Measurements from ENCODE around the gene MYH7B. TPM values are rescaled to one million over a fixed set of nuclear protein-coding genes. Genes with fewer than 3 reads are reported as not detected.

MYH7B gene
- total RNA-seq, 3 donors from 2014 or later (not counting 1 experiment from before 2014, with no cell fraction given), result 0.18 to 1.0 (median 0.21) TPM

- Histone ChIP-seq H3K9me3 (ENCODE audit: control insufficient read depth, insufficient read depth, low read length) (no peaks in the 10 kb centered on the region), H3K4me1 (ENCODE audit: control insufficient read depth, insufficient read depth, low read length) (no peaks in the 10 kb centered on the region), H3K4me3 (ENCODE audit: low read length) (no peak overlapping the region), H3K36me3 (ENCODE audit: control insufficient read depth, insufficient read depth, low read length) (no peaks in the 10 kb centered on the region), H3K27me3 (ENCODE audit: control insufficient read depth, insufficient read depth, low read length) (no peaks in the 10 kb centered on the region), H3K27ac (ENCODE audit: low read length) (no peak overlapping the region)
- Mint-ChIP-seq H3K27ac (no peak overlapping the region), H3K4me1 (no peaks in the 10 kb centered on the region), H3K36me3 (no peaks in the 10 kb centered on the region), H3K9me3 (no peaks in the 10 kb centered on the region), H3K4me3 (no peak overlapping the region), H3K27me3 (ENCODE audit: low read depth in 2 of 2) (peaks cover 11 to 18% of the 10 kb centered on the region in 2 donors)
- ATAC-seq (no peak), DNase-seq (no peak)
- intact Hi-C loops (cut with micrococcal nuclease), result no loop called here
- WGBS (ENCODE audit: insufficient coverage), result 85% methylated on average over 42 of the region's 42 CpGs
- no peak for TF ChIP-seq CTCF (IDR thresholded peaks at IDR 0.05)
Observed at GRCh38 chr20:34979366-34980153, 23.9 kb downstream of the MYH7B start.

- Histone ChIP-seq H3K27me3 (ENCODE audit: control insufficient read depth, insufficient read depth, low read length) (no peaks in the 10 kb centered on the region), H3K27ac (ENCODE audit: low read length) (no peak overlapping the region), H3K4me1 (ENCODE audit: control insufficient read depth, insufficient read depth, low read length) (no peaks in the 10 kb centered on the region), H3K9me3 (ENCODE audit: control insufficient read depth, insufficient read depth, low read length) (no peaks in the 10 kb centered on the region), H3K36me3 (ENCODE audit: control insufficient read depth, insufficient read depth, low read length) (no peaks in the 10 kb centered on the region), H3K4me3 (ENCODE audit: low read length) (no peak overlapping the region)
- Mint-ChIP-seq H3K4me1 (peaks cover 0 to 4% of the 10 kb centered on the region in 2 donors), H3K27me3 (ENCODE audit: low read depth in 2 of 2) (peaks cover 13 to 18% of the 10 kb centered on the region in 2 donors), H3K36me3 (no peaks in the 10 kb centered on the region), H3K4me3 (no peak overlapping the region), H3K9me3 (no peaks in the 10 kb centered on the region), H3K27ac (no peak overlapping the region)
- WGBS (ENCODE audit: insufficient coverage), result 95% methylated on average over 21 of the region's 22 CpGs
- DNase-seq (no peak), ATAC-seq (no peak)
- intact Hi-C loops (cut with micrococcal nuclease), result no loop called here
- TF ChIP-seq CTCF (IDR thresholded peaks at IDR 0.05), result no peak
Observed at GRCh38 chr20:34980543-34981233, 25.0 kb downstream of the MYH7B start.

GRCh38 chr20:34982270-34983088 is 26.8 kb downstream of the MYH7B start:
- Mint-ChIP-seq H3K9me3 (no peaks in the 10 kb centered on the region), H3K27ac (no peak overlapping the region), H3K36me3 (no peaks in the 10 kb centered on the region), H3K27me3 (ENCODE audit: low read depth in 2 of 2) (peaks cover 10 to 18% of the 10 kb centered on the region in 2 donors), H3K4me1 (peaks cover 0 to 4% of the 10 kb centered on the region in 2 donors), H3K4me3 (no peak overlapping the region)
- ATAC-seq, result no peak
- H3K27me3 ChIP-seq (ENCODE audit: control insufficient read depth, insufficient read depth, low read length), result no peaks in the 10 kb centered on the region
- 93% methylated on average over 21 of the region's 21 CpGs for WGBS (ENCODE audit: insufficient coverage)
- no peak for DNase-seq
- intact Hi-C loops (cut with micrococcal nuclease), result no loop called here
- no peaks in the 10 kb centered on the region for H3K9me3 ChIP-seq (ENCODE audit: control insufficient read depth, insufficient read depth, low read length)
- TF ChIP-seq CTCF (IDR thresholded peaks at IDR 0.05), result no peak
- H3K4me3 ChIP-seq (ENCODE audit: low read length), result no peak overlapping the region
- no peaks in the 10 kb centered on the region for H3K4me1 ChIP-seq (ENCODE audit: control insufficient read depth, insufficient read depth, low read length)
- no peak overlapping the region for H3K27ac ChIP-seq (ENCODE audit: low read length)
- no peaks in the 10 kb centered on the region for H3K36me3 ChIP-seq (ENCODE audit: control insufficient read depth, insufficient read depth, low read length)

All from natural killer cell (primary cell).